Spinal cord (tissue), 10 donors: ENCODE measurements around the gene ROR2. TPM values are rescaled to one million over a fixed set of nuclear protein-coding genes. Genes with fewer than 3 reads are reported as not detected.
A peak's percentile ranks its signal among the peaks of the same experiment; 100 is the strongest.

Experiments used
- DNase-seq, 6 donors: peaks; one replicate each; pipeline versions ENCODE4 v3.0.0 to v3.0.0-alpha.2; 2013 to 2015; ENCODE audit warnings: low spot score in 6 of 6, low read depth in 4 of 6
- H3K27ac ChIP-seq: one replicate; pipeline ENCODE4 v1.5.1; 2013; ENCODE audit warnings: low read depth, low read length, control low read depth
- H3K27me3 ChIP-seq: one replicate; pipeline ENCODE4 v1.6.1; 2013; ENCODE audit warnings: low read length; ENCODE audit not compliant: control insufficient read depth, insufficient read depth
- H3K36me3 ChIP-seq: one replicate; pipeline ENCODE4 v1.6.1; 2013; ENCODE audit warnings: low read length; ENCODE audit not compliant: control insufficient read depth, insufficient read depth
- H3K4me1 ChIP-seq: one replicate; pipeline ENCODE4 v1.6.1; 2013; ENCODE audit warnings: low read length; ENCODE audit not compliant: control insufficient read depth, insufficient read depth
- H3K4me3 ChIP-seq: one replicate; pipeline ENCODE4 v1.5.1; 2013; ENCODE audit warnings: low read depth, low read length, control low read depth
- H3K9me3 ChIP-seq: one replicate; pipeline ENCODE4 v1.6.1; 2013; ENCODE audit warnings: low read length; ENCODE audit not compliant: control insufficient read depth, insufficient read depth
- WGBS: methylation state at CpG from one replicate; pipeline ENCODE4 v1.1.5; 2013; ENCODE audit warnings: missing lambda C conversion rate; ENCODE audit not compliant: insufficient coverage; 5-methylcytosine and 5-hydroxymethylcytosine counted together
- polyA plus RNA-seq, 2 donors: library from polyadenylated mRNA; unstranded; fragments of 120-200 nt; gene quantifications; one replicate each; pipeline ENCODE4 v1.2.1, GENCODE V29; 2013; ENCODE audit not compliant: insufficient read length in 2 of 2
- total RNA-seq, 2 donors: library from RNA; depleted of rRNA in 1 of 2; stranded (reverse); fragments of 120-200 nt in 1 of 2; fragments of >200 nt in 1 of 2; gene quantifications; one replicate each; pipeline versions ENCODE4 v1.2.3 to v1.2.4, GENCODE V29; 2013 to 2014
- donor health status: healthy.

The ROR2 gene
- total and polyA plus RNA-seq, 4 donors: 3.1 to 20.6 (median 5.0) TPM

DNA sequence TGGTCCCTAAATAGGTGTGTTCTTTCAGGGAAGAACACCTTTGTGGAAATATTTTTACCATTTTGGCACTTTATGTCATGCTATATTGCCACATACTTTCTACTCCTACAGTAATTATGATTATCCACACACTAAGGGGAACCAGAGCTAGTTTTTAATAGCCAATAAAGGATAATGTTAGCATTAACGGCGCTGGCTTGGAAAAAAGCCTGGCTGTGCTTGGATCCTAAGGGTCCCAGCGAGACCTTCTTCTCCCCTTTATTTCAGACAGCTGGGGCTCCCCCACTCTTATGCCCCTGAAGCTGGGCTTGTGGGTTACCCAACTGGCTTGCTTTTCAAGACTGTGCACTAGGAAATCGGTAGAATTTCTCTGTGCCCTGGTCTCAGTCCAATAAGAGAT lies 367.8 kb downstream of the ROR2 start:
- Histone ChIP-seq H3K4me1 (peaks cover 7% of the 10 kb centered on the region), H3K27me3 (no peaks in the 10 kb centered on the region), H3K27ac (no peak overlapping the region), H3K36me3 (no peaks in the 10 kb centered on the region), H3K4me3 (no peak overlapping the region), H3K9me3 (no peaks in the 10 kb centered on the region)
- peak in 1 of 6 donors; percentile 91 for DNase-seq
- WGBS: 63% methylated on average over 1 of the region's 4 CpGs

DNA sequence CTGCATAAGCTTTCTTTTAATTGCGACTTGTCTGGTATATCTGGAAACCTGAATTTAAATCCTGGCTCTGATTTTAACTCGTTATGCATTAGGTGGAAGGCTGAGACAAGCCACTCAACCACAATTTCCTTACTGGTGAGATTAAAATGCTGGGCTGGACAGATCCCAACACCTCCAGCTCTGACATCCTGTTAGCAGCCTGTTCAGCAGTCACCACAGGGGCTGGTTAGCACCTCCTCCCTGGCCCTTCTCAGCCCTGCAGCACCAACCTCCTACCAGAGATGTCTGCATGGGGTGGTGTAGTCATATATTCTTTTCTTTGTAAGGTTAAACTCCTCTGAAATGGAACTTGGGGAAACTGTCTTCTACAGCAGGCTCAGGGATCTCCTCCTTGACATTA lies 369.9 kb downstream of the ROR2 start:
- H3K36me3 ChIP-seq: no peaks in the 10 kb centered on the region
- no CpG with 5 or more reads among the region's 2 CpGs for WGBS
- peak in 1 of 6 donors; percentile 25 for DNase-seq
- H3K4me1 ChIP-seq: peaks cover 7% of the 10 kb centered on the region
- no peaks in the 10 kb centered on the region for H3K9me3 ChIP-seq
- H3K27ac ChIP-seq: no peak overlapping the region
- no peak overlapping the region for H3K4me3 ChIP-seq
- H3K27me3 ChIP-seq: no peaks in the 10 kb centered on the region

DNA sequence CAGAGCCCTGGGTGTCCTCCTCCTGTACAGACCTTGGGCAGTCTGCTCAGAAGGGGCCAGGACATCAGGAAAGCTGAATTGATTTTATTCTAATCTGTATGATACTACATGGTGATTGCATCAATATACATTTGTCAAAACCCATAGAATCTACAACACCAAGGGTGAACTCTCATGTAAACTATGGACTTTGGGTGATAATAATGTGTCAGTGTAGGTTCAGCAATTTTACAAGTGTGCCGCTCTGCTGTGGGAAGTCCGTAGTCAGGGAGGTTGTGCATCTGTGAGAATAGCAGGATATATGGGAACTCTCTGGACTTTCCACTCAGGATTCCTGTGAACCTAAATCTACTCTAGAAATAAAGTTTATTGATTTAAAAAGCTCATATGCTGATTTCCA lies 371.1 kb downstream of the ROR2 start:
- H3K27me3 ChIP-seq: no peaks in the 10 kb centered on the region
- no peaks in the 10 kb centered on the region for H3K36me3 ChIP-seq
- no peaks in the 10 kb centered on the region for H3K9me3 ChIP-seq
- H3K4me3 ChIP-seq: no peak overlapping the region
- H3K4me1 ChIP-seq: peaks cover 7% of the 10 kb centered on the region
- H3K27ac ChIP-seq: no peak overlapping the region
- WGBS: no CpG with 5 or more reads among the region's 2 CpGs
- no peak for DNase-seq

DNA sequence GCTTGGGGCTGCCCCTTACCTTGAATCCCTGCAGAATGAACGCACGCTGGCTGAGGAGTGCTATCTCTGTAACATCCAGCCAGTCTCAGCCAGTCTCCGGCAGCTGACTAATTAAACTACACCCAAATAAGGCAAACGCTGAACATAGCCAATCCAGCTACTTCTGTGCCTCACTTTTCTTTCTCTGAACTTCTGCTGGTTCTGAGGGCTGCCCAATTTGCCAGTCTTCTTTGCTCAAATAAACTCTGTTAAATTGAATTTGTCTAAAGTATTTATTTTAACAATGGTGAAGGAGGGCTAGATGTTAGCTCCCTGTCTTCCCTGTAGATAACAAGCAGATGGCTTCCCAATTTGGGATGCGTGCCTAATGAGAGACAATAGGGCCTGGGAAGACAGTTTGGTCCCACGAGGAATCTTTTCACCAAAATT lies 372.4 kb downstream of the ROR2 start:
- no peak overlapping the region for H3K27ac ChIP-seq
- no peaks in the 10 kb centered on the region for H3K9me3 ChIP-seq
- H3K4me3 ChIP-seq: no peak overlapping the region
- no peaks in the 10 kb centered on the region for H3K36me3 ChIP-seq
- DNase-seq: peak in 2 of 6 donors; percentile 58 to 69
- H3K27me3 ChIP-seq: no peaks in the 10 kb centered on the region
- H3K4me1 ChIP-seq: peaks cover 7% of the 10 kb centered on the region
- WGBS: 35% methylated on average over 5 of the region's 6 CpGs

DNA sequence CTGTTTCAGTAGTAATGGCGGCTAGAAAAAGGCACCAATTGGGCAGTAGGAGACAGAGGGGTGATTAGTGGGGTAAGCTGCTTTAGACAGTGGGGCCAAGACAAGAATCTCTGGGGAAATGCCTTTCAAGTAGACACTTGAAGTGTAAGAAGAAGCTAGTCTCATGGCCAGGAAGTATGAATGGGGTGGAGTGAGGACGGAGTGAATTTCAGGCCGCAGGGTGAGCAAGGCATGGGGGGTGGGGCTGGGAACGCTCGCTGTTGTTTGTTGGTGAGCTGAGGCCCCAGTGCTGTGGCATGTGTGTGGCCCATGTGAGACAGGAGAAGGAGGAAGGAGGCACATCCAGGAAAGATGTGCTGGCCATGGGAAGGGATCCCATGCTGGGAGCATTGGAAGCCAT lies 377.2 kb downstream of the ROR2 start:
- no peak overlapping the region for H3K4me3 ChIP-seq
- no peaks in the 10 kb centered on the region for H3K4me1 ChIP-seq
- no peak overlapping the region for H3K27ac ChIP-seq
- WGBS: 85% methylated on average over 5 of the region's 5 CpGs
- no peaks in the 10 kb centered on the region for H3K9me3 ChIP-seq
- no peak for DNase-seq
- H3K36me3 ChIP-seq: no peaks in the 10 kb centered on the region
- H3K27me3 ChIP-seq: no peaks in the 10 kb centered on the region

DNA sequence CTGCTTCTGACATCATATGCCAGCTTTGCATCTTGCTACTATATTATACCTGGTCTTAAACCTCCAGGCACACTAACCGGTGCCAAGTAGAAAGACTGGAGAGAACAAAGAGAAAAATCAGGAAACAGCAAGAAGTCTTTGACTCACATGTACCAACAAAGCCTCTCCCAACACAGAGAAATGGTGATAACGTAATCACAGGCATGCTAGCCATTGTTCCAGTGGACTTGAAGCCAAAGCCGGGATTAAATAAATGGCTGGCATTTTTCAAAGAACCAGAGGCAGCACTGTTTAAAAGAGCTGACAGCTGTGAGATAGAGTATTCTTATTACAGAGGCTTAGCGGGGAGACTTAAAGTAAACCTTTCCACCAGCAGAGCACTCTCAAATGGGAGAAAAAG lies 378.0 kb downstream of the ROR2 start:
- Histone ChIP-seq H3K27ac (no peak overlapping the region), H3K9me3 (no peaks in the 10 kb centered on the region)
- no CpG with 5 or more reads among the region's 4 CpGs for WGBS

DNA sequence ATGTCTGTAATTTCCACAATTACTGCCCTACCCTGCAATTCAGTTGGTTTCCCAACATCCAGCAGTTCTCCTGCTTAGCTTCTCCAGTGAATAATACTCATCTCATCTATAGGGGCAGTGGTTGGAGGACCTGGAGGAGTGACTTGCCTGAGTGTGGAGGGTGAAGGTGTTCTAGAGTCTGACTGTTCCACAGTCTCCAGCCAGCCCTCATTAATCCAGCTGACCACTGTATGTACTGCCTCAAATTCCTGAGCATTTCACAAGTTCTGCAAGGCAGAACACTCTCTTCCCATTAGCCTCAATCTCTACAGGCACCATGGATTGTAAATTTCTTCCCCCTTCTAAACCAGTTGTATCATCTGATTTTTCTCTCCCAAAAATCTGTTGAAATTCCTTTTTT lies 379.0 kb downstream of the ROR2 start:
- DNase-seq: no peak
- H3K4me1 ChIP-seq: no peaks in the 10 kb centered on the region
- no peaks in the 10 kb centered on the region for H3K27me3 ChIP-seq
- H3K36me3 ChIP-seq: no peaks in the 10 kb centered on the region
- H3K27ac ChIP-seq: no peak overlapping the region
- H3K9me3 ChIP-seq: no peaks in the 10 kb centered on the region
- H3K4me3 ChIP-seq: no peak overlapping the region

More for the DNA sequence above, 378.0 kb downstream of the ROR2 start:
- Histone ChIP-seq H3K4me1 (no peaks in the 10 kb centered on the region), H3K27me3 (no peaks in the 10 kb centered on the region), H3K36me3 (no peaks in the 10 kb centered on the region), H3K4me3 (no peak overlapping the region)
- peak in 2 of 6 donors; percentile 27 to 62 for DNase-seq

DNA sequence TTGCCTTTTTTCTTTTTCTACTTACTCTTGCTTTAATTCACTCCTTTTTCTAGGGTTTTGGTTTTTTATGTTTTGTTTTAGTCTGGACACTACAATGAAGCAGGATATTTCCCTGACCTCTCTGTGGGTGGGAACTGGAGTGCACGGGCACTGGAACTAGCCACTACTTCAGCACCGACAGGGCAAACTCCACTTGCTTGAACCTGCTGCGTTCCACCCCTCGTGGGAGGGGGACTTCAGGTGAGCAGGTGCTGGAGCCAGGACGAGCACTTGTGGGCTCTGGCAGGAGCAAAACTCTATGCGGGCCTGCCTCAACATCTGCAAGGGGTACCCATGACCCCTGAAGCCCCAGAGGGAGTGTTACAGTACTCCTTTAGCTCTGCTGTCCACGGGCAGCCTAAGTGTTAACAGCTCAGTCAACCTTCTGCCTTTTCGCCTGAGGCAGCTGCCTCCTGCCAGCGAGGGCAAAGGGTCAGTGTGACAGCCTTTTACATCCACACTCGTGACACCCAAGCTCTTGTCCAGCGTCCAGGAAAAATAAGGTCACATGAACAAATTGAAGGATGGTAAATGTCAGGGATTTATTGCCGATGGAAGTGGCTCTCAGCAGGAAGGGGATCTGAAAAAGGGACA lies 382.3 kb downstream of the ROR2 start:
- Histone ChIP-seq H3K9me3 (no peaks in the 10 kb centered on the region), H3K4me3 (no peak overlapping the region), H3K36me3 (no peaks in the 10 kb centered on the region), H3K27me3 (no peaks in the 10 kb centered on the region), H3K4me1 (no peaks in the 10 kb centered on the region), H3K27ac (no peak overlapping the region)
- no peak for DNase-seq
- 83% methylated on average over 10 of the region's 12 CpGs for WGBS

DNA sequence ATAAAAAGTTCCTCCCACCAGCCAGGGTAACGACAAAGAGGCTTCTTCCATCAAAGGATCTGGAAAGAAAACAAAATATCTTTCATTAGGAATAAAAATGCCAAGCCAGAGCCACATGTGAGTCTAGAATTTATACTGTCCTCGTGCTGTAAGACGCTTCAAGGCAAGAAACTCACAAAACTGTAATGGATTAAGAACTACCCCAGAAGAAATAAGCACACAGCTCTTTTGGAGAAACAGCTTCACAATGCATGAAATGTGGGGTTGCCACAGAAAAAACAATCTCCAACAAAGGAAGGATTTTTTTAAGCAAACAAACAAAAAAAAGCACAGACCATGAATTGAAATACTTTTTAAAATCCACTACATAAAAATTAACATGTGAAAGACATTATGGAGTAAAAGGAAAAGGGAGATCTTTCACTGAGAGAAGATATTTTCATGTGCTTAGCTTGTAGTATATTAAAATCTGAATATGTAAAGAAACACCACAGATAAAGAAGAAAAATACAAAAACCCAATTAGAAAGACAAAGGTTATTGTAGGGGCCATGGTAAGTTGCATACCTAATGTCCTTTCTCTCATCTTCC lies 385.9 kb downstream of the ROR2 start:
- Histone ChIP-seq H3K36me3 (no peaks in the 10 kb centered on the region), H3K27me3 (no peaks in the 10 kb centered on the region), H3K27ac (no peak overlapping the region), H3K4me3 (no peak overlapping the region), H3K4me1 (no peaks in the 10 kb centered on the region), H3K9me3 (no peaks in the 10 kb centered on the region)
- DNase-seq: no peak
- WGBS: 20% methylated on average over 1 of the region's 3 CpGs

DNA sequence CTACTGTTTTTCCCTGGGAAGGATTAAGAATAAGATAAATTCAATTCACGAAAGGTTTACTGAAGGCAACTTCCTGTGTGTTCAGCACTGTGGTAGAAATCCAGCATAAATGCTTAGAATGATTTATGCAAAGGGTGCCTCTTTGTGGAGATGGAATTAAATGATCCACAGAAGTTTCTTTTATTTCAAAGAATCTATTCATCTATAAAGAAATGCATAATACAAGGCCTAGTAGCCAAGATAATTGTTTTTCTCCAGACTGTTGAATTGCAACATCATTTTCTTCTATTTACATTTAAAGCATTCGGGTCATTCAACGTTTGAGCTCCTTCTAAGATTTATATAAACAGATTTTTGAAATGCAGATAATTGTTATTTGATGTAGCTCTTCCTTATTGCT lies 387.6 kb downstream of the ROR2 start:
- H3K27ac ChIP-seq: no peak overlapping the region
- peak in 2 of 6 donors; percentile 13 to 33 for DNase-seq
- no peaks in the 10 kb centered on the region for H3K36me3 ChIP-seq
- no peaks in the 10 kb centered on the region for H3K4me1 ChIP-seq
- WGBS: no CpG with 5 or more reads among the region's 3 CpGs
- H3K27me3 ChIP-seq: no peaks in the 10 kb centered on the region
- no peaks in the 10 kb centered on the region for H3K9me3 ChIP-seq
- H3K4me3 ChIP-seq: no peak overlapping the region
